Testis (tissue), 3 donors: ENCODE results near the gene CFAP97D2. TPM values are rescaled to one million over a fixed set of nuclear protein-coding genes. Genes with fewer than 3 reads are reported as not detected.
"Not testable (repeated sequence)": the region's sequence is repeated elsewhere in the genome, so short reads cannot be mapped to it uniquely, and the experiment has no call there.

ENCODE experiments used
- DNase-seq: peaks from one replicate; pipeline ENCODE4 v3.0.0-alpha.2; 2019
- H3K27ac ChIP-seq, 2 donors: fragments of 200-600 bp; sonication (generic); one replicate each; pipeline ENCODE4 v1.5.1; 2019
- H3K27me3 ChIP-seq: fragments of 200-600 bp; sonication (generic); one replicate; pipeline ENCODE4 v1.5.1; 2019
- H3K36me3 ChIP-seq: fragments of 200-600 bp; sonication (generic); one replicate; pipeline ENCODE4 v1.5.1; 2017; ENCODE audit warnings: low read depth; ENCODE audit errors: missing control alignments
- H3K4me1 ChIP-seq: fragments of 200-600 bp; sonication (generic); one replicate; pipeline ENCODE4 v1.5.1; 2019
- H3K4me3 ChIP-seq, 2 donors: fragments of 200-600 bp; sonication (generic); one replicate each; pipeline ENCODE4 v1.5.1; 2017 to 2019
- H3K9me3 ChIP-seq: fragments of 200-600 bp; sonication (generic); one replicate; pipeline ENCODE4 v1.5.1; 2017
- CTCF ChIP-seq, 3 experiments: fragments of 450-650 bp in 2 of 3; fragments of 200-600 bp in 1 of 3; sonication (generic) in 1 of 3; IDR thresholded peaks; one replicate each; pipeline ENCODE4 v1.5.1; 2016 to 2019; ENCODE audit warnings: antibody characterized with exemption in 3 of 3, mild to moderate bottlenecking in 2 of 3, moderate library complexity in 1 of 3
- POLR2A ChIP-seq: fragments of 450-650 bp; IDR thresholded peaks from one replicate; pipeline ENCODE4 v1.6.1; 2017; ENCODE audit warnings: antibody characterized with exemption, mild to moderate bottlenecking, moderate library complexity
- WGBS, 2 donors: methylation state at CpG; one replicate each; pipeline ENCODE4 v1.1.5; 2018; 5-methylcytosine and 5-hydroxymethylcytosine counted together
- intact Hi-C: fragments of 100-400 bp; cut with DNase I; formaldehyde crosslinking; loops from one replicate; pipeline ENCODE4 v1.15.1; 2023; ENCODE audit warnings: low total_unique reads
- polyA plus RNA-seq: library from polyadenylated mRNA; stranded (reverse); fragments of 350-450 nt; fragmentation: Illumina TruSeq; extraction: RNeasy Lipid Tissue Mini Kit (QIAGEN cat#74804); gene quantifications from one replicate; pipeline ENCODE4 v1.2.3, GENCODE V29; 2014; ENCODE audit warnings: low read depth, low replicate concordance; ENCODE audit not compliant: insufficient read depth
- total RNA-seq, 2 donors: library from RNA; depleted of rRNA; stranded (reverse); fragments of >200 nt; gene quantifications; one replicate each; pipeline ENCODE4 v1.2.3, GENCODE V29; 2016

The CFAP97D2 gene
- total and polyA plus RNA-seq, 3 donors from 2014 or later = 1.5 to 2.7 (median 2.3) TPM

GRCh38 chr13:114260814-114261213, 81.8 kb downstream of the CFAP97D2 start:
- no peak overlapping the region for H3K27ac ChIP-seq
- H3K4me1 ChIP-seq = no peaks in the 10 kb centered on the region
- H3K36me3 ChIP-seq = no peaks in the 10 kb centered on the region
- DNase-seq = no peak
- no peaks in the 10 kb centered on the region for H3K9me3 ChIP-seq
- no peak overlapping the region for H3K4me3 ChIP-seq
- TF ChIP-seq POLR2A (no peak), CTCF (IDR thresholded peaks at IDR 0.05) (no peak)
- H3K27me3 ChIP-seq = no peaks in the 10 kb centered on the region
- WGBS, 2 donors = 86 to 91% methylated on average over 3 of the region's 3 CpGs
- intact Hi-C loops = no loop called here

GRCh38 chr13:114261328-114261965, 82.4 kb downstream of the CFAP97D2 start:
- 60 to 61% methylated on average over 3 of the region's 3 CpGs for WGBS, 2 donors
- TF ChIP-seq CTCF (IDR thresholded peaks at IDR 0.05) (no peak), POLR2A (no peak)
- intact Hi-C loops = no loop called here
- Histone ChIP-seq H3K27me3 (no peaks in the 10 kb centered on the region), H3K4me1 (no peaks in the 10 kb centered on the region), H3K4me3 (no peak overlapping the region), H3K9me3 (no peaks in the 10 kb centered on the region), H3K27ac (no peak overlapping the region), H3K36me3 (no peaks in the 10 kb centered on the region)
- DNase-seq = no peak

GRCh38 chr13:114263578-114263977, 84.5 kb downstream of the CFAP97D2 start:
- DNase-seq = no peak
- no peaks in the 10 kb centered on the region for H3K4me1 ChIP-seq
- TF ChIP-seq POLR2A = no peak
- no peak for TF ChIP-seq CTCF (IDR thresholded peaks at IDR 0.05)
- no peaks in the 10 kb centered on the region for H3K9me3 ChIP-seq
- 83 to 88% methylated on average over 5 of the region's 5 CpGs for WGBS, 2 donors
- intact Hi-C loops = no loop called here
- no peak overlapping the region for H3K27ac ChIP-seq
- H3K4me3 ChIP-seq = no peak overlapping the region
- H3K36me3 ChIP-seq = no peaks in the 10 kb centered on the region
- no peaks in the 10 kb centered on the region for H3K27me3 ChIP-seq

- intact Hi-C loops = not testable (repeated sequence)
Observed at GRCh38 chr13:114264313-114264712, 85.3 kb downstream of the CFAP97D2 start.

GRCh38 chr13:114264886-114265611, 86.0 kb downstream of the CFAP97D2 start:
- Histone ChIP-seq H3K27ac (no peak overlapping the region), H3K9me3 (no peaks in the 10 kb centered on the region), H3K27me3 (no peaks in the 10 kb centered on the region), H3K4me3 (no peak overlapping the region), H3K4me1 (no peaks in the 10 kb centered on the region), H3K36me3 (no peaks in the 10 kb centered on the region)
- TF ChIP-seq POLR2A = no peak
- no peak for DNase-seq
- intact Hi-C loops = no loop called here
- WGBS, 2 donors = 86 to 88% methylated on average over 8 of the region's 8 CpGs

More at GRCh38 chr13:114264313-114264712, 85.3 kb downstream of the CFAP97D2 start:
- not testable (repeated sequence) for H3K4me3 ChIP-seq, H3K36me3 ChIP-seq, H3K4me1 ChIP-seq, H3K9me3 ChIP-seq, H3K27me3 ChIP-seq, DNase-seq, H3K27ac ChIP-seq
- WGBS, 2 donors = 96 to 98% methylated on average over 13 of the region's 13 CpGs
